Smooth muscle cell (in vitro differentiated cells): Measurements from ENCODE around the gene ETFB. TPM values are rescaled to one million over a fixed set of nuclear protein-coding genes. Genes with fewer than 3 reads are reported as not detected.

Experiments
- DNase-seq: peaks from one replicate; lab custom pipeline; 2025; ENCODE audit not compliant: unreplicated experiment; lab: John Stamatoyannopoulos, UW
- H2AFZ ChIP-seq: fragments of 200-600 bp; sonication (generic); 2 replicates; pipeline ENCODE4 v1.6.0; 2016; ENCODE audit warnings: antibody characterized with exemption, low read depth, mild to moderate bottlenecking
- H3F3A ChIP-seq: fragments of 200-600 bp; sonication (generic); 2 replicates; pipeline ENCODE4 v1.6.0; 2017; ENCODE audit warnings: antibody characterized with exemption, low read depth
- H3K27ac ChIP-seq: fragments of 200-600 bp; sonication (generic); 2 replicates; pipeline ENCODE4 v1.5.1; 2016; ENCODE audit warnings: low read depth, mild to moderate bottlenecking
- H3K27me3 ChIP-seq: fragments of 200-600 bp; sonication (generic); 2 replicates; pipeline ENCODE4 v1.6.1; 2016; ENCODE audit warnings: low read depth, mild to moderate bottlenecking
- H3K36me3 ChIP-seq: fragments of 200-600 bp; sonication (generic); 2 replicates; pipeline ENCODE4 v1.5.1; 2016; ENCODE audit warnings: low read depth
- H3K4me1 ChIP-seq: fragments of 200-600 bp; sonication (generic); 2 replicates; pipeline ENCODE4 v1.5.1; 2016; ENCODE audit warnings: low read depth
- H3K4me2 ChIP-seq: fragments of 200-600 bp; sonication (generic); 2 replicates; pipeline ENCODE4 v1.6.0; 2016; ENCODE audit warnings: mild to moderate bottlenecking
- H3K4me3 ChIP-seq: fragments of 200-600 bp; sonication (generic); 2 replicates; pipeline ENCODE4 v1.5.1; 2016; ENCODE audit warnings: mild to moderate bottlenecking
- H3K79me2 ChIP-seq: fragments of 200-600 bp; sonication (generic); 2 replicates; pipeline ENCODE4 v1.6.0; 2016; ENCODE audit warnings: low read depth, mild to moderate bottlenecking
- H3K9ac ChIP-seq: fragments of 200-600 bp; sonication (generic); 2 replicates; pipeline ENCODE4 v1.6.0; 2016; ENCODE audit warnings: low read depth
- H3K9me3 ChIP-seq: fragments of 200-600 bp; sonication (generic); replicated peaks from 2 replicates; pipeline ENCODE4 v1.5.1; 2016; ENCODE audit warnings: low read depth
- H4K20me1 ChIP-seq: fragments of 200-600 bp; sonication (generic); 2 replicates; pipeline ENCODE4 v1.6.0; 2016; ENCODE audit warnings: low read depth
- WGBS: methylation state at CpG from one replicate; pipeline ENCODE4 v1.1.7; 2016; ENCODE audit warnings: low lambda C conversion rate; 5-methylcytosine and 5-hydroxymethylcytosine counted together
- polyA plus RNA-seq: library from polyadenylated mRNA; unstranded; fragments of >200 nt; fragmentation: Nextera tagmentation; extraction: Ambion mirVana; gene quantifications from 2 replicates; pipeline ENCODE4 v1.2.1, GENCODE V29; 2016
- total RNA-seq: library from RNA; depleted of rRNA; stranded (reverse); fragments of >200 nt; gene quantifications from 2 replicates; pipeline ENCODE4 v1.2.3, GENCODE V29; 2014
- TF ChIP-seq, protein P1 (sequence below): fragments of 200-600 bp; sonication (generic); IDR thresholded peaks from 2 replicates; pipeline ENCODE4 v1.5.1; 2017; ENCODE audit warnings: borderline replicate concordance, mild to moderate bottlenecking, antibody characterized with exemption; ENCODE audit not compliant: insufficient read depth, poor library complexity, severe bottlenecking

The ETFB gene
- total and polyA plus RNA-seq, 2 experiments from 2014 or later: 51.1 to 94.5 TPM

DNA sequence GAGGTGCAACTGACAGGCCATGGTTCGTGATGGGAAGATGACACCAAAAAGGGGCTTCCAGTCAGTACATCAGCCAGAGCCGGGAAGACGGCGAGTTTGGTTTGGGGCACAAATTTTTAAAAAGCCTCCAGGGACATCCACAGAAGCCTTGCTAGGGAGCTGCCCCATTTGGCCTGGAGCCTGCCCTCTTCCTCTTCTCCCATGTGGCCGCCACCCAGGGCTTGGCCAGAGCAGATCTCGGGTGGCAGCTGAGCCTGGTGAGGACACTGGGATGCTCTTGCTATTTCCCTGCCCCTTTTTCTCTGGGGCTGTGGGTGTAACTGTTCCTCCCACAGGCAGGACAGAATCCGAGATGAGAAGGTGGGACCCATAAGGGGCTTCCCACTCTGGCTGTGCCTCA lies 8.2 kb downstream of the ETFB start:
- Histone ChIP-seq H3K27me3 (no peaks in the 10 kb centered on the region), H3K79me2 (no peaks in the 10 kb centered on the region), H3K9me3 (no peaks in the 10 kb centered on the region), H3K4me2 (no peak overlapping the region), H3K4me1 (peaks cover 13% of the 10 kb centered on the region), H3K9ac (no peak overlapping the region), H3F3A (peaks cover 7% of the 10 kb centered on the region), H3K4me3 (no peak overlapping the region), H3K27ac (no peak overlapping the region), H3K36me3 (no peaks in the 10 kb centered on the region), H4K20me1 (peaks cover 2% of the 10 kb centered on the region), H2AFZ (no peak overlapping the region)
- TF ChIP-seq, protein P1, sequence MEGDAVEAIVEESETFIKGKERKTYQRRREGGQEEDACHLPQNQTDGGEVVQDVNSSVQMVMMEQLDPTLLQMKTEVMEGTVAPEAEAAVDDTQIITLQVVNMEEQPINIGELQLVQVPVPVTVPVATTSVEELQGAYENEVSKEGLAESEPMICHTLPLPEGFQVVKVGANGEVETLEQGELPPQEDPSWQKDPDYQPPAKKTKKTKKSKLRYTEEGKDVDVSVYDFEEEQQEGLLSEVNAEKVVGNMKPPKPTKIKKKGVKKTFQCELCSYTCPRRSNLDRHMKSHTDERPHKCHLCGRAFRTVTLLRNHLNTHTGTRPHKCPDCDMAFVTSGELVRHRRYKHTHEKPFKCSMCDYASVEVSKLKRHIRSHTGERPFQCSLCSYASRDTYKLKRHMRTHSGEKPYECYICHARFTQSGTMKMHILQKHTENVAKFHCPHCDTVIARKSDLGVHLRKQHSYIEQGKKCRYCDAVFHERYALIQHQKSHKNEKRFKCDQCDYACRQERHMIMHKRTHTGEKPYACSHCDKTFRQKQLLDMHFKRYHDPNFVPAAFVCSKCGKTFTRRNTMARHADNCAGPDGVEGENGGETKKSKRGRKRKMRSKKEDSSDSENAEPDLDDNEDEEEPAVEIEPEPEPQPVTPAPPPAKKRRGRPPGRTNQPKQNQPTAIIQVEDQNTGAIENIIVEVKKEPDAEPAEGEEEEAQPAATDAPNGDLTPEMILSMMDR: no peak
- DNase-seq: no peak
- 92% methylated on average over 7 of the region's 7 CpGs for WGBS

DNA sequence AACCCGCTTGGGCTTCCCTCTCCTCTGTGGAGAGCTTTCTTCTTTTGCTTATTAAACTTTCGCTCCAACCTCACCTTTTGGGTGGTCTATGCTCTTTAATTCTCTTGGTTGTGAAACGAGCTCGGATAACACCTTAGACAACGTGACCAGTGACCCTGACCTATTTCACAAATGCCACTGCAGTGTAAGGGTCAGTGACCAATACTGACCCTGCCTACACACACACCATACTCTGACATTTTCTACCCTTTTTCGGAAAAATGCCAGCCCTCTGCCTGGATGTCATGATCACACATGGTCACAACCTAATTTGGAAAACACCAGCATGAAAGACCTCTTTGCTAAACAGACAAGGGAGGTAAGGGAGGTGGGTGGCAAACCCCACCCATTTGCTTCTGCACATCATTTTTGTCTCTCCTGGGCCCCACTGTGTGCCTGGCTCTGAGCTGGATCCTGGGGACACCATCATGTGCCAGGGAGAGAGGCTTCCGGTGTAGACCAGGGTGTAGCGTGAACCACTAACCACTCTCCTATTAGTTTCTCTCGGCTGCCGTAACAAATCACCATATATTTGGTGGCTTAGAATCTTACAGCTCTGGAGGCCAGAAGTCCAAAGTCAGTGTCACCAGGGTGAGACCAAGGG lies 9.9 kb downstream of the ETFB start:
- Histone ChIP-seq H3K9me3 (no peaks in the 10 kb centered on the region), H3K4me1 (peaks cover 13% of the 10 kb centered on the region), H3F3A (peaks cover 8% of the 10 kb centered on the region), H2AFZ (no peak overlapping the region), H3K27ac (no peak overlapping the region), H3K79me2 (no peaks in the 10 kb centered on the region), H4K20me1 (peaks cover 2% of the 10 kb centered on the region), H3K27me3 (no peaks in the 10 kb centered on the region), H3K9ac (no peak overlapping the region), H3K4me2 (no peak overlapping the region), H3K36me3 (no peaks in the 10 kb centered on the region), H3K4me3 (no peak overlapping the region)
- TF ChIP-seq, protein P1: no peak
- no peak for DNase-seq
- 95% methylated on average over 10 of the region's 10 CpGs for WGBS

DNA sequence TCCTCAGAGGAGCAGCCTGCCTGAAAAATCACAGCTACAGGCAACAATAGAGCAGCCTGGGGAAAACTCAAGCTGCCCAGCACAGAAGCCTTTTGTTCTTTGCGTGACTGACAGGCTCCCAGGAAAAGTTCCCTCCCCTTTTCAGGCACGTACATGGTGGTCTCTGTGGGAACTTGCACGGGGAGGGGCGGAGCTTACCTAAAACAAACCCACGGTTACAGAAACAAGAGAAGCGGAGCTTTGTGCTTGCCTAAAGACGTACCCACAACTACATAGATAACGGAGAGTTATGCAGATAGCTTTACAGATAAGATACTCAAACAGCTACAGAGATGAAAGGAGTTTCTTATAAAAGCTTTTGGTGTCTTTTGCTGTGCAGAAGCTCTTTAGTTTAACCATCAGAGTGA lies 11.4 kb downstream of the ETFB start:
- H4K20me1 ChIP-seq: peaks cover 2% of the 10 kb centered on the region
- DNase-seq: no peak
- TF ChIP-seq, protein P1: no peak
- H3K36me3 ChIP-seq: no peaks in the 10 kb centered on the region
- no peak overlapping the region for H3K27ac ChIP-seq
- no peaks in the 10 kb centered on the region for H3K27me3 ChIP-seq
- no peaks in the 10 kb centered on the region for H3K79me2 ChIP-seq
- 10% methylated on average over 8 of the region's 8 CpGs for WGBS
- H3K9me3 ChIP-seq: no peaks in the 10 kb centered on the region
- no peak overlapping the region for H3K9ac ChIP-seq
- peaks cover 13% of the 10 kb centered on the region for H3K4me1 ChIP-seq
- no peak overlapping the region for H2AFZ ChIP-seq
- H3K4me3 ChIP-seq: peak overlapping the region; percentile 9
- peaks cover 10% of the 10 kb centered on the region for H3F3A ChIP-seq
- peak overlapping the region; percentile 30 for H3K4me2 ChIP-seq
